CD4-positive, alpha-beta T cell treated with Interleukin-17A for 4 hours (primary cell): ENCODE results near the gene KERA.
"Not testable (repeated sequence)": the region's sequence is repeated elsewhere in the genome, so short reads cannot be mapped to it uniquely, and the experiment has no call there.

Experiments
- DNase-seq: peaks from one replicate; pipeline ENCODE4 v3.0.0-alpha.2; 2020; ENCODE audit warnings: mixed read lengths

The KERA gene

GRCh38 chr12:91057368-91058165, at the start of gene KERA:
KERA (minus strand) TSS chr12:91058024; CDS start chr12:91056281, 1,743 bp downstream.
- DNase-seq, result no peak

GRCh38 chr12:91106283-91106682, 48.5 kb upstream of the KERA start:
- DNase-seq, result no peak

- DNase-seq, result no peak
Measured at GRCh38 chr12:91105807-91106206, 48.0 kb upstream of the KERA start.

- no peak for DNase-seq
Measured at GRCh38 chr12:91104812-91105466, 47.1 kb upstream of the KERA start.

- DNase-seq, result no peak
Measured at GRCh38 chr12:91103624-91104023, 45.8 kb upstream of the KERA start.

- DNase-seq, result no peak
Measured at GRCh38 chr12:91103101-91103500, 45.3 kb upstream of the KERA start.

GRCh38 chr12:91100906-91101305, 43.1 kb upstream of the KERA start:
- no peak for DNase-seq

GRCh38 chr12:91099836-91100235, 42.0 kb upstream of the KERA start:
- DNase-seq, result no peak

- DNase-seq, result no peak
Measured at GRCh38 chr12:91099341-91099740, 41.5 kb upstream of the KERA start.

- no peak for DNase-seq
Measured at GRCh38 chr12:91098941-91099340, 41.1 kb upstream of the KERA start.

- no peak for DNase-seq
Measured at GRCh38 chr12:91098461-91098860, 40.6 kb upstream of the KERA start.

GRCh38 chr12:91094957-91095356, 37.1 kb upstream of the KERA start:
- no peak for DNase-seq

- no peak for DNase-seq
Measured at GRCh38 chr12:91094032-91094662, 36.3 kb upstream of the KERA start.

GRCh38 chr12:91093341-91093740, 35.5 kb upstream of the KERA start:
- DNase-seq, result no peak

GRCh38 chr12:91091916-91092715, 34.3 kb upstream of the KERA start:
- no peak for DNase-seq

- not testable (repeated sequence) for DNase-seq
Measured at GRCh38 chr12:91089953-91090352, 32.1 kb upstream of the KERA start.

GRCh38 chr12:91080041-91080440, 22.2 kb upstream of the KERA start:
- DNase-seq, result no peak

GRCh38 chr12:91078501-91078900, 20.7 kb upstream of the KERA start:
- DNase-seq, result no peak

GRCh38 chr12:91077228-91077954, 19.6 kb upstream of the KERA start:
- DNase-seq, result no peak

GRCh38 chr12:91074851-91075250, 17.0 kb upstream of the KERA start:
- no peak for DNase-seq

GRCh38 chr12:91074154-91074709, 16.4 kb upstream of the KERA start:
- no peak for DNase-seq

- no peak for DNase-seq
Measured at GRCh38 chr12:91073426-91073825, 15.6 kb upstream of the KERA start.
